Measurements from ENCODE around the gene RCOR2.

RCOR2 gene

DNA sequence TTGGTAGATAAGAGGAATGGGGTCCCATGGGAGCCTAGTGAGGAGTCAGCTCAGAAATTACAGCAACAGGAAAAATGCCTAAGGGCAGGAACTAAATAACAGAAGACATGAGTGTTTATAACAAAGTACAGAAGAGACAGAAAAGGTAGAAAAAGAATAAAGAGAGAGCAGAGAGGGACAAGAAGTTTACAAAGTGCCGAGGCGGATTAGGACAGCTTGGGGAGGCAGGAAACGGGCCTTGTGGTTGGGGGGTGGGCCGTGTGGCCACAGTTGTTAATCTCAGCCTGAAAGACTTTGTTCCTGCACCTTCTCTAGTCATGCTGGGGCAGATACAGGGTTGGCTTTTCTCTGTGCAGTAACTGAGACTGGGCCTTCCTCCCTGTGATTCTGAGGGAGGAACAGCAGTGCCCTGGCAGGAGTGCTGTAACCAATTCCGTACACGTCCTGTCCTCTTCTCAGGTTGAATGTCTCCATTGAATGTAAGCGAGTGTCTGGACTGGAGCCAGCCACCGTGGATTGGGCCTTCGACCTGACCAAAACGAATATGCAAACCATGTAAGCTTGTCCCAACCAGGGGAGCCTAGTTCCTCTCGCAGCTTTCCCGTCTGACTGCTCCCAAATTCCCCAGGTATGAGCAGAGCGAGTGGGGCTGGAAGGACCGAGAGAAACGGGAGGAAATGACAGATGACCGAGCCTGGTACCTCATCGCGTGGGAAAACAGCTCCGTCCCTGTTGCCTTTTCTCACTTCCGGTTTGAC is 35.0 kb upstream of the RCOR2 start:
- DNase-seq (ENCODE audit: low read depth) = no peak
- TF ChIP-seq, protein P1, sequence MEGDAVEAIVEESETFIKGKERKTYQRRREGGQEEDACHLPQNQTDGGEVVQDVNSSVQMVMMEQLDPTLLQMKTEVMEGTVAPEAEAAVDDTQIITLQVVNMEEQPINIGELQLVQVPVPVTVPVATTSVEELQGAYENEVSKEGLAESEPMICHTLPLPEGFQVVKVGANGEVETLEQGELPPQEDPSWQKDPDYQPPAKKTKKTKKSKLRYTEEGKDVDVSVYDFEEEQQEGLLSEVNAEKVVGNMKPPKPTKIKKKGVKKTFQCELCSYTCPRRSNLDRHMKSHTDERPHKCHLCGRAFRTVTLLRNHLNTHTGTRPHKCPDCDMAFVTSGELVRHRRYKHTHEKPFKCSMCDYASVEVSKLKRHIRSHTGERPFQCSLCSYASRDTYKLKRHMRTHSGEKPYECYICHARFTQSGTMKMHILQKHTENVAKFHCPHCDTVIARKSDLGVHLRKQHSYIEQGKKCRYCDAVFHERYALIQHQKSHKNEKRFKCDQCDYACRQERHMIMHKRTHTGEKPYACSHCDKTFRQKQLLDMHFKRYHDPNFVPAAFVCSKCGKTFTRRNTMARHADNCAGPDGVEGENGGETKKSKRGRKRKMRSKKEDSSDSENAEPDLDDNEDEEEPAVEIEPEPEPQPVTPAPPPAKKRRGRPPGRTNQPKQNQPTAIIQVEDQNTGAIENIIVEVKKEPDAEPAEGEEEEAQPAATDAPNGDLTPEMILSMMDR (IDR thresholded peaks at IDR 0.05; ENCODE audit: low read depth, low read length, missing control alignments) = no peak
- H3K4me3 ChIP-seq (ENCODE audit: low read depth, low read length) = no peak overlapping the region
- in situ Hi-C loops (cut with HindIII; ENCODE audit: low sequenced_read_pairs) = no loop called here

DNA sequence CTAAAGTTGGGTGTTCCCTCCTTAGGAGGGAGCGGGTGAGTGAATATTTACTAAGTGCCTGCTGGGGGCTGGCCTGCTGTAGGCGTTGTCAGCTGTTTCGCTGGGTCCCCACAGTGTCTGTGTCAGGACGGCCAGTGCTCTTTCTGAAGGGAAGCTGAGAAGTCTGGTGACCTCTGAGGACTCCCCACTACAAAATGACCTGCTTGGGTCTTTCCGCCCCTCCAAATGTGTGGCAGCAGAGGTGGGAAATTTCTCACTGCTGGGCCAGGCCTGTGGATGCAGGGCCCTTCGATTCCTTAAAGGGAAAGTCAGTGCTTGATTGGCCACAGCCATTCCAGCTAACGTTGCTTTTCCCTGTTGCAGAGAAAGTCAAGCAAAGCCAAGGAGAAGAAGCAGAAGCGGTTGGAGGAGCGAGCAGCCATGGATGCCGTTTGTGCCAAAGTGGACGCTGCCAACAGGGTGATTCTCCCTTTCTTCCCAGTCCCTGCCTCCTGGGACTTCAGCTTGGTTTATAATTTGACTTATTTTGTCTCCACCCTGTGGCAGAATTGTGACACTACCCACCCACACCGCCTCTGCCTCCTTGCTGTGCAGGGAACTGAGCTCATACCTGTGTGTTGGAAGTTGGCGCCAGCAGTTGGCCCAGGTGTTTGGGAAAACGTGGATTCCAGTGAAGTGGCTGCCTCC is 28.7 kb upstream of the RCOR2 start:
- TF ChIP-seq, protein P1 (IDR thresholded peaks at IDR 0.05; ENCODE audit: low read depth, low read length, missing control alignments) = peak; percentile 69
- peak; percentile 59 for DNase-seq (ENCODE audit: low read depth)
- no peak overlapping the region for H3K4me3 ChIP-seq (ENCODE audit: low read depth, low read length)
- in situ Hi-C loops (cut with HindIII; ENCODE audit: low sequenced_read_pairs) = no loop called here

DNA sequence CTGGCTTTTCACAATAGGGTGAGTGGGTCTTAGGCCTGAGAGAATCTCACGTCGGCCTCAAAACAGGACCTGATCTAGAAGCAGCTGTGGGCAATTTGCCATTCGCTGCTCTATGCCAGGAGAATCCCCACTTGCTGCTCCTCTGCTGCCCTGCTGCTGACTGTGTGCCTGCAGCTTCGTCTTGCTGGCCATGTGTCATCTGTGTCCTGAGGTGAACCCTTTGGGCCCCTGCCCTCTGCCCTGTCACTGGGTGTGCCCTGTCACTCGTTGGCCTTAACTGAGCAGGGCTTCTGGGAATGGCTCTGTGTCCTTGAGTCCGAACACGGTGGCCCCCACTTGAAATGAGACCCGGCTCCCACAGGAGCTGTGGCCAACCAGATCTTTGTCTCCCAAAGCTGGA is 28.0 kb upstream of the RCOR2 start:
- DNase-seq (ENCODE audit: low read depth) = no peak
- TF ChIP-seq, protein P1 (IDR thresholded peaks at IDR 0.05; ENCODE audit: low read depth, low read length, missing control alignments) = no peak
- in situ Hi-C loops (cut with HindIII; ENCODE audit: low sequenced_read_pairs) = no loop called here
- H3K4me3 ChIP-seq (ENCODE audit: low read depth, low read length) = no peak overlapping the region

DNA sequence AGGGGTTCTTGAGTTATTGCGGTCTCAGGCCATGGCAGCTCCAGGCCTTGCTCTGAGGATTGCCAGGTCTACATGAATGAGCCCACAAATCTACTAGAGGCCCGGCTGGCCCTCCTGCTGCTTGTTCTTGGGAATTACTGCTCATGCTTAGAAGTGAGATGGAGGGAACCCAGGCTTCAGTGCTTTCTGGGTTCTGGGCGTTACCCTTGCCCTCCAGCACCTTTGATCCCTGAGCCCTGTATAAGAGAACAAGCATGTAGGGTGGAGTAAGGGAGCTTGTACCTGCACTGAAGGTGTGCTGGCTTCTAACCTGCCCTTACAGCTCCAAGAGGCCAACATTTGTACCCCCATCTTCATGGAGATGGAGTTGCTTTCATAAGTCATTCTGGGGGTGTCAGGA is 25.8 kb upstream of the RCOR2 start:
- TF ChIP-seq, protein P1 (IDR thresholded peaks at IDR 0.05; ENCODE audit: low read depth, low read length, missing control alignments) = no peak
- in situ Hi-C loops (cut with HindIII; ENCODE audit: low sequenced_read_pairs) = no loop called here
- no peak for DNase-seq (ENCODE audit: low read depth)
- H3K4me3 ChIP-seq (ENCODE audit: low read depth, low read length) = no peak overlapping the region

DNA sequence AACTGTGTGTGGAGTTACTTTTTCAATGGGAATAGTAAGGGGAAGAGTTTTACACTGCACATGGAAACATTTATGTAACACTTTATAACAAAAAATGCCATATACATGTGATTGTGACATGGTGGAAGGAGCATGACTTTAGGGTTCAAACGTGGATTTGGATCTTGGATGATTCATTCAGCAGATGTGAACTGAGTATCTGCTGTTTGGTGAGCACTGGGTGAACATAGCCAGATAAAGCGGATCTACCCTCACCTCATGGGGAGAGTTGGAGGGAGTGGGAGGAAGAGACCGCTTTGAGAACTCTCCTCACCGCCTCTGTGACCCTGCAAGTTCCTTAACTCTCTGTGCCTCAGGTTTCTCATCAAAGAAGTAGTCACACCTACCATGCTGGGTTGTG is 24.9 kb upstream of the RCOR2 start:
- no peak overlapping the region for H3K4me3 ChIP-seq (ENCODE audit: low read depth, low read length)
- in situ Hi-C loops (cut with HindIII; ENCODE audit: low sequenced_read_pairs) = no loop called here
- DNase-seq (ENCODE audit: low read depth) = no peak
- TF ChIP-seq, protein P1 (IDR thresholded peaks at IDR 0.05; ENCODE audit: low read depth, low read length, missing control alignments) = no peak

DNA sequence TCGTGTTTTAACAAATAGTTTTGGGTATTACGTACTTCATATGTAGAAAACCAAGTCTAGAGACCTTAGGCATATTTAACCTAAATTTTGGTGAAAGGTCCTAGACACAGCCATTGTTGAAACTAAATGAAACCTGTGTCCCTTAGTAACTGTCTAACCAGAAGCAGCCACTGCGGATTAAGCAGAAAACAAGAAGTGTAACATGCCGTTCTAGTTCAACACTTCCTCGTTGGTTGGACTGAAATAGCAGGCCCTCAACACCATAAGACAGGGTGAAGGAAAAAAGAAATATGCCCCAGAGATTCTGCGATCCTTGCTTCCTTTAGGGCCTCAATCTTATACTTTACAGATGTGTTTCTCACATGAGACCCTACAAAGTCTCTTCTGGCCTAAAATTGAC is 23.8 kb upstream of the RCOR2 start:
- DNase-seq (ENCODE audit: low read depth) = no peak
- TF ChIP-seq, protein P1 (IDR thresholded peaks at IDR 0.05; ENCODE audit: low read depth, low read length, missing control alignments) = no peak
- in situ Hi-C loops (cut with HindIII; ENCODE audit: low sequenced_read_pairs) = no loop called here
- H3K4me3 ChIP-seq (ENCODE audit: low read depth, low read length) = no peak overlapping the region

Measured in astrocyte of the cerebellum (primary cell).